Measurements from ENCODE around the gene GPRC5D. TPM values are rescaled to one million over a fixed set of nuclear protein-coding genes. Genes with fewer than 3 reads are reported as not detected.

GPRC5D gene
- polyA plus RNA-seq, 1 donor from 2014 or later, result not detected

DNA sequence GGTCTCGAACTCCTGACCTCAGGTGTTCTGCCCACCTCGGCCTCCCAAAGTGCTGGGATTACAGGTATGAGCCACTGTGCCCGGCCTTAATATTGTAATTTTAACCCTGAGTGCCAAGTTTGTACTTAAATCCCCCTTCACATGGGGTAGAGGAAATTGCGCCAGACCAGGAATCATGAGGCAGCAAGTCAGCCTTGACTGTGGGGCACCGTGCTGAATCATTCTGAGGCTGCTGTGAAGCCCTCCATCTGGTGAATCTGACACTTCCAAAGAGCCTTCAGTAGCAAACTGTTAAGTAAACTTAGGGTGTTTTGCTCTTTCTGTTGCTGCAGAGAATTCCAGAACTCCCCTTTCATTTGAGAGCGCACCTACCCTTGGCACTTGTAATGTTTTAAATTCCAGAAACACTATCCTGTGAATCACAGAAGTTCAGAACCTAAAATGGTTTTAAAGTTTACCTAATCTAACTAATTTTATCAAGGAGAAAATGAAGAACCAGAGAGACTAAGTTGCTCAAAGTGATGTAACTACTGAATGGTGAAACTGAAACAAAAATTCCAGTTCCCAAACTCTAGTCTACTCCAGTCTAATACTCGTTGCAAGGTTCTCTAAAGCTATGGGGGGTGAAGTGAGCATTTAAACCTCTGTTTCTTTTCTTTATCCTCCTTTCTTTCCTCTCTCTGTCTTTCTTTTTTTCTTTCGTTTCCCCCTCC lies 40.6 kb upstream of the GPRC5D start:
- Histone ChIP-seq H3K79me2 (replicated peaks; ENCODE audit: insufficient read depth, low read length) (no peaks in the 10 kb centered on the region), H3K9me3 (ENCODE audit: low read length) (no peaks in the 10 kb centered on the region), H3K9me2 (ENCODE audit: insufficient read depth, low read length) (no peaks in the 10 kb centered on the region), H3F3A (ENCODE audit: insufficient read depth, low read length, poor library complexity, severe bottlenecking) (no peaks in the 10 kb centered on the region), H3K4me3 (ENCODE audit: low read length) (no peak overlapping the region), H4K20me1 (ENCODE audit: insufficient read depth) (no peaks in the 10 kb centered on the region), H3K27ac (ENCODE audit: low read length) (no peak overlapping the region), H3K36me3 (ENCODE audit: insufficient read depth, low read length) (no peaks in the 10 kb centered on the region), H2AFZ (ENCODE audit: low read depth, low read length) (no peak overlapping the region), H3K4me2 (ENCODE audit: low read length) (no peak overlapping the region), H3K27me3 (ENCODE audit: insufficient read depth, low read depth, low read length) (no peaks in the 10 kb centered on the region), H3K9ac (ENCODE audit: low read length) (no peak overlapping the region)
- no peak for TF ChIP-seq MXI1 (conservative IDR thresholded peaks at IDR 0.05; ENCODE audit: poor library complexity, severe bottlenecking)
- TF ChIP-seq, protein P1, sequence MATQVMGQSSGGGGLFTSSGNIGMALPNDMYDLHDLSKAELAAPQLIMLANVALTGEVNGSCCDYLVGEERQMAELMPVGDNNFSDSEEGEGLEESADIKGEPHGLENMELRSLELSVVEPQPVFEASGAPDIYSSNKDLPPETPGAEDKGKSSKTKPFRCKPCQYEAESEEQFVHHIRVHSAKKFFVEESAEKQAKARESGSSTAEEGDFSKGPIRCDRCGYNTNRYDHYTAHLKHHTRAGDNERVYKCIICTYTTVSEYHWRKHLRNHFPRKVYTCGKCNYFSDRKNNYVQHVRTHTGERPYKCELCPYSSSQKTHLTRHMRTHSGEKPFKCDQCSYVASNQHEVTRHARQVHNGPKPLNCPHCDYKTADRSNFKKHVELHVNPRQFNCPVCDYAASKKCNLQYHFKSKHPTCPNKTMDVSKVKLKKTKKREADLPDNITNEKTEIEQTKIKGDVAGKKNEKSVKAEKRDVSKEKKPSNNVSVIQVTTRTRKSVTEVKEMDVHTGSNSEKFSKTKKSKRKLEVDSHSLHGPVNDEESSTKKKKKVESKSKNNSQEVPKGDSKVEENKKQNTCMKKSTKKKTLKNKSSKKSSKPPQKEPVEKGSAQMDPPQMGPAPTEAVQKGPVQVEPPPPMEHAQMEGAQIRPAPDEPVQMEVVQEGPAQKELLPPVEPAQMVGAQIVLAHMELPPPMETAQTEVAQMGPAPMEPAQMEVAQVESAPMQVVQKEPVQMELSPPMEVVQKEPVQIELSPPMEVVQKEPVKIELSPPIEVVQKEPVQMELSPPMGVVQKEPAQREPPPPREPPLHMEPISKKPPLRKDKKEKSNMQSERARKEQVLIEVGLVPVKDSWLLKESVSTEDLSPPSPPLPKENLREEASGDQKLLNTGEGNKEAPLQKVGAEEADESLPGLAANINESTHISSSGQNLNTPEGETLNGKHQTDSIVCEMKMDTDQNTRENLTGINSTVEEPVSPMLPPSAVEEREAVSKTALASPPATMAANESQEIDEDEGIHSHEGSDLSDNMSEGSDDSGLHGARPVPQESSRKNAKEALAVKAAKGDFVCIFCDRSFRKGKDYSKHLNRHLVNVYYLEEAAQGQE (IDR thresholded peaks at IDR 0.05; ENCODE audit: borderline replicate concordance), result no peak
- TF ChIP-seq EP300 (conservative IDR thresholded peaks at IDR 0.05; ENCODE audit: poor library complexity, severe bottlenecking), result no peak
- TF ChIP-seq, protein P2, sequence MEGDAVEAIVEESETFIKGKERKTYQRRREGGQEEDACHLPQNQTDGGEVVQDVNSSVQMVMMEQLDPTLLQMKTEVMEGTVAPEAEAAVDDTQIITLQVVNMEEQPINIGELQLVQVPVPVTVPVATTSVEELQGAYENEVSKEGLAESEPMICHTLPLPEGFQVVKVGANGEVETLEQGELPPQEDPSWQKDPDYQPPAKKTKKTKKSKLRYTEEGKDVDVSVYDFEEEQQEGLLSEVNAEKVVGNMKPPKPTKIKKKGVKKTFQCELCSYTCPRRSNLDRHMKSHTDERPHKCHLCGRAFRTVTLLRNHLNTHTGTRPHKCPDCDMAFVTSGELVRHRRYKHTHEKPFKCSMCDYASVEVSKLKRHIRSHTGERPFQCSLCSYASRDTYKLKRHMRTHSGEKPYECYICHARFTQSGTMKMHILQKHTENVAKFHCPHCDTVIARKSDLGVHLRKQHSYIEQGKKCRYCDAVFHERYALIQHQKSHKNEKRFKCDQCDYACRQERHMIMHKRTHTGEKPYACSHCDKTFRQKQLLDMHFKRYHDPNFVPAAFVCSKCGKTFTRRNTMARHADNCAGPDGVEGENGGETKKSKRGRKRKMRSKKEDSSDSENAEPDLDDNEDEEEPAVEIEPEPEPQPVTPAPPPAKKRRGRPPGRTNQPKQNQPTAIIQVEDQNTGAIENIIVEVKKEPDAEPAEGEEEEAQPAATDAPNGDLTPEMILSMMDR (IDR thresholded peaks at IDR 0.05; ENCODE audit: poor library complexity, severe bottlenecking), result no peak
- TF ChIP-seq TAF1 (IDR thresholded peaks at IDR 0.05; ENCODE audit: low read depth), result no peak
- no peak for TF ChIP-seq POLR2AphosphoS5 (IDR thresholded peaks at IDR 0.05)
- no peak for TF ChIP-seq EZH2 (IDR thresholded peaks at IDR 0.05; ENCODE audit: borderline replicate concordance, insufficient read depth, low read length, poor library complexity, severe bottlenecking)
- no peak for TF ChIP-seq RAD21 (conservative IDR thresholded peaks at IDR 0.05)
- TF ChIP-seq SMC3 (conservative IDR thresholded peaks at IDR 0.05; ENCODE audit: poor library complexity), result no peak

DNA sequence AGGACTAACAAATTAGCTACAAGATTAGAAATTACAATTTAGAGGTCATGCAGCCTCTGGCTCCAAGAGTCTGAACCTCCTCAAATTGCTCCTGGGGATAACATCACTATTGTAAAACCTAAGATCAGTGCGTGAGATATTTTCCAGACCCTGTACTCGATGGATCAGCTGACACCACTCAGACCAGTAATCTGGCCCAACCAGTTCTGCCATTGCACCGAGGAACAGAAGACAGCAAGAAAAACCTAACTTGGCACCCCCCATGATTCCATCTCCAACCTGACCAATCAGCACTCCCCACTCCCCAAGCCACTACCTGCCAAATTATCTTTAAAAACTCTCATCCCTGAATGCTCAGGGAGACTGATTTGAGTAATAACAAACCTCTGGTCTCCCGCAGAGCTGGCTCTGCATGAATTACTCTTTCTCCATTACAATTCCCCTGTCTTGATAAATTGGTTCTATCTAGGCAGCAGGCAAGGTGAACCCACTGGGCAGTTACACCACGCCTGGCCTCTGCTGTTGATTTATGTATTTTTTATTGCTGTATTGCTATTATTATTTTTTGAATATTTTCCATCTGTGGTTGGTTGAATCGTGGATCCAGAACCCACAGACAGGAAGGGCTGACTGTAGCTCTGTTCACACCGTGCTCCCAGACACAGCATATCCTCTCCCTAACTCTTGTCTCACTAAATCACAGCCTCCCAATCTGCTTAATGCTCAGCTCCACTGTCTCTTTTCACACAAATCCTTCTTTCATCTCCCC lies 38.9 kb upstream of the GPRC5D start:
- Histone ChIP-seq H3K9ac (ENCODE audit: low read length) (no peak overlapping the region), H3K4me2 (ENCODE audit: low read length) (no peak overlapping the region), H3K9me2 (ENCODE audit: insufficient read depth, low read length) (no peaks in the 10 kb centered on the region), H3K27me3 (ENCODE audit: insufficient read depth, low read depth, low read length) (no peaks in the 10 kb centered on the region), H3K27ac (ENCODE audit: low read length) (no peak overlapping the region), H4K20me1 (ENCODE audit: insufficient read depth) (no peaks in the 10 kb centered on the region), H2AFZ (ENCODE audit: low read depth, low read length) (no peak overlapping the region), H3F3A (ENCODE audit: insufficient read depth, low read length, poor library complexity, severe bottlenecking) (no peaks in the 10 kb centered on the region), H3K4me3 (ENCODE audit: low read length) (no peak overlapping the region), H3K9me3 (ENCODE audit: low read length) (no peaks in the 10 kb centered on the region), H3K79me2 (replicated peaks; ENCODE audit: insufficient read depth, low read length) (no peaks in the 10 kb centered on the region), H3K36me3 (ENCODE audit: insufficient read depth, low read length) (no peaks in the 10 kb centered on the region)
- TF ChIP-seq MXI1 (conservative IDR thresholded peaks at IDR 0.05; ENCODE audit: poor library complexity, severe bottlenecking), result no peak

All from neural cell (in vitro differentiated cells).